Calu3 (cell line): ENCODE data around the gene FBN3. TPM values are rescaled to one million over a fixed set of nuclear protein-coding genes. Genes with fewer than 3 reads are reported as not detected.
"Not testable (repeated sequence)": the region's sequence is repeated elsewhere in the genome, so short reads cannot be mapped to it uniquely, and the experiment has no call there.

ENCODE experiments used
- BruUV-seq: library from RNA; stranded (reverse); fragments of 400-500 nt; replicated peaks from 2 replicates; lab custom pipeline; 2021; lab: Mats Ljungman, UMichigan
- CTCF ChIA-PET: fragments of 300-600 bp; sonication (Branson Sonifier 250); formaldehyde crosslinking; loops from one replicate; lab custom pipeline; 2022; ENCODE audit warnings: antibody characterized with exemption; lab: Charles Lee
- DNase-seq: peaks from one replicate; pipeline ENCODE4 v3.0.0; 2022
- H3K27ac Mint-ChIP-seq: one replicate; pipeline ENCODE4 v1.8.0; 2022; ENCODE audit warnings: mixed read lengths; ENCODE audit not compliant: unreplicated experiment
- H3K27me3 Mint-ChIP-seq: one replicate; pipeline ENCODE4 v1.8.0; 2022; ENCODE audit warnings: mixed read lengths; ENCODE audit not compliant: unreplicated experiment
- H3K36me3 Mint-ChIP-seq: one replicate; pipeline ENCODE4 v1.8.0; 2022; ENCODE audit warnings: mild to moderate bottlenecking, moderate library complexity, mixed read lengths; ENCODE audit not compliant: insufficient read depth, unreplicated experiment
- H3K4me1 Mint-ChIP-seq: one replicate; pipeline ENCODE4 v1.8.0; 2022; ENCODE audit warnings: mild to moderate bottlenecking, low read depth, mixed read lengths; ENCODE audit not compliant: unreplicated experiment
- H3K4me3 Mint-ChIP-seq: one replicate; pipeline ENCODE4 v1.8.0; 2022; ENCODE audit warnings: mild to moderate bottlenecking, low read depth, moderate library complexity, mixed read lengths; ENCODE audit not compliant: unreplicated experiment
- H3K9me3 Mint-ChIP-seq: one replicate; pipeline ENCODE4 v1.8.0; 2022; ENCODE audit warnings: low read depth, mixed read lengths; ENCODE audit not compliant: unreplicated experiment
- CTCF ChIP-seq: fragments of 200-600 bp; IDR thresholded peaks from one replicate; pipeline ENCODE4 v1.8.0; 2022; ENCODE audit warnings: antibody characterized with exemption; ENCODE audit not compliant: unreplicated experiment
- intact Hi-C: fragments of 100-400 bp; cut with micrococcal nuclease; formaldehyde crosslinking; loops from one replicate; pipeline ENCODE4 v1.10.0; 2022; ENCODE audit not compliant: unreplicated experiment
- total RNA-seq: library from RNA; stranded (reverse); gene quantifications from 2 replicates; pipeline ENCODE4 v1.2.3, GENCODE V29; 2022

The FBN3 gene
- total RNA-seq, 1 experiment from 2014 or later: not detected

GRCh38 chr19:8105471-8105870 is 43.9 kb downstream of the FBN3 start:
- no peak for DNase-seq
- no TSS peak for BruUV-seq
- no peaks in the 10 kb centered on the region for H3K4me1 Mint-ChIP-seq
- intact Hi-C loops: no loop called here
- no peaks in the 10 kb centered on the region for H3K36me3 Mint-ChIP-seq
- TF ChIP-seq CTCF: no peak
- no peak overlapping the region for H3K27ac Mint-ChIP-seq
- H3K27me3 Mint-ChIP-seq: no peaks in the 10 kb centered on the region
- no peaks in the 10 kb centered on the region for H3K9me3 Mint-ChIP-seq
- CTCF ChIA-PET: no interaction called here
- H3K4me3 Mint-ChIP-seq: no peak overlapping the region

- H3K27me3 Mint-ChIP-seq: peaks cover 14% of the 10 kb centered on the region
- H3K4me3 Mint-ChIP-seq, intact Hi-C loops, DNase-seq, CTCF ChIA-PET, BruUV-seq, H3K36me3 Mint-ChIP-seq, H3K4me1 Mint-ChIP-seq, H3K27ac Mint-ChIP-seq, H3K9me3 Mint-ChIP-seq: not testable (repeated sequence)
Observed at GRCh38 chr19:8101910-8102309, 47.5 kb downstream of the FBN3 start.

- Mint-ChIP-seq H3K27ac (no peak overlapping the region), H3K4me3 (no peak overlapping the region)
Observed at GRCh38 chr19:8101311-8101710, 48.1 kb downstream of the FBN3 start.

GRCh38 chr19:8097681-8098567 is 51.5 kb downstream of the FBN3 start:
- Mint-ChIP-seq H3K27ac (no peak overlapping the region), H3K9me3 (no peaks in the 10 kb centered on the region), H3K27me3 (peaks cover 14% of the 10 kb centered on the region), H3K36me3 (no peaks in the 10 kb centered on the region), H3K4me1 (no peaks in the 10 kb centered on the region), H3K4me3 (no peak overlapping the region)
- peak; percentile 44 for DNase-seq
- no TSS peak for BruUV-seq
- CTCF ChIA-PET: no interaction called here
- TF ChIP-seq CTCF: no peak
- intact Hi-C loops: no loop called here

More at GRCh38 chr19:8101311-8101710, 48.1 kb downstream of the FBN3 start:
- H3K4me1 Mint-ChIP-seq: no peaks in the 10 kb centered on the region
- TF ChIP-seq CTCF: no peak
- H3K36me3 Mint-ChIP-seq: no peaks in the 10 kb centered on the region
- BruUV-seq: no TSS peak
- H3K9me3 Mint-ChIP-seq: no peaks in the 10 kb centered on the region
- intact Hi-C loops: no loop called here
- CTCF ChIA-PET: no interaction called here
- DNase-seq: no peak
- H3K27me3 Mint-ChIP-seq: peaks cover 14% of the 10 kb centered on the region

- Mint-ChIP-seq H3K27ac (no peak overlapping the region), H3K36me3 (no peaks in the 10 kb centered on the region), H3K9me3 (no peaks in the 10 kb centered on the region), H3K4me1 (no peaks in the 10 kb centered on the region), H3K27me3 (peaks cover 14% of the 10 kb centered on the region), H3K4me3 (no peak overlapping the region)
- BruUV-seq: no TSS peak
- CTCF ChIA-PET: no interaction called here
- no peak for DNase-seq
- TF ChIP-seq CTCF: no peak
- intact Hi-C loops: no loop called here
Observed at GRCh38 chr19:8097198-8097597, 52.2 kb downstream of the FBN3 start.
